HUES48 (cell line): ENCODE data around the gene ATG7.
"Not testable (repeated sequence)": the region's sequence is repeated elsewhere in the genome, so short reads cannot be mapped to it uniquely, and the experiment has no call there.

Source experiments
- H3K27ac ChIP-seq: one replicate; pipeline ENCODE4 v1.7.0; 2013; ENCODE audit warnings: low read depth, low read length, inconsistent platforms
- H3K27me3 ChIP-seq: 2 replicates; pipeline ENCODE4 v1.6.1; 2013; ENCODE audit warnings: mild to moderate bottlenecking, low read length; ENCODE audit not compliant: control insufficient read depth, insufficient read depth
- H3K36me3 ChIP-seq: 2 replicates; pipeline ENCODE4 v1.6.1; 2013; ENCODE audit warnings: low read length; ENCODE audit not compliant: control insufficient read depth, insufficient read depth
- H3K4me1 ChIP-seq: 2 replicates; pipeline ENCODE4 v1.6.1; 2013; ENCODE audit warnings: mild to moderate bottlenecking, low read length; ENCODE audit not compliant: control insufficient read depth, insufficient read depth
- H3K4me3 ChIP-seq: 2 replicates; pipeline ENCODE4 v1.5.1; 2013; ENCODE audit warnings: mild to moderate bottlenecking, low read depth, low read length
- H3K9ac ChIP-seq: 2 replicates; pipeline ENCODE4 v1.6.1; 2013; ENCODE audit warnings: mild to moderate bottlenecking, low read depth, low read length, moderate library complexity
- H3K9me3 ChIP-seq: 2 replicates; pipeline ENCODE4 v1.6.1; 2013; ENCODE audit warnings: low read length; ENCODE audit not compliant: control insufficient read depth, insufficient read depth

ATG7 gene

GRCh38 chr3:11328196-11328945 is 56.2 kb downstream of the ATG7 start:
- H3K27me3 ChIP-seq: no peaks in the 10 kb centered on the region
- H3K4me3 ChIP-seq: no peak overlapping the region
- peaks cover 10% of the 10 kb centered on the region for H3K36me3 ChIP-seq
- H3K9ac ChIP-seq: no peak overlapping the region
- H3K4me1 ChIP-seq: no peaks in the 10 kb centered on the region
- H3K9me3 ChIP-seq: no peaks in the 10 kb centered on the region
- H3K27ac ChIP-seq: no peak overlapping the region

- no peak overlapping the region for H3K4me3 ChIP-seq
- H3K9ac ChIP-seq: no peak overlapping the region
- H3K36me3 ChIP-seq: peaks cover 10% of the 10 kb centered on the region
- H3K27me3 ChIP-seq: no peaks in the 10 kb centered on the region
- H3K9me3 ChIP-seq: no peaks in the 10 kb centered on the region
- H3K4me1 ChIP-seq: no peaks in the 10 kb centered on the region
- no peak overlapping the region for H3K27ac ChIP-seq
These were observed 57.6 kb downstream of the ATG7 start for GRCh38 chr3:11329777-11330176.

DNA sequence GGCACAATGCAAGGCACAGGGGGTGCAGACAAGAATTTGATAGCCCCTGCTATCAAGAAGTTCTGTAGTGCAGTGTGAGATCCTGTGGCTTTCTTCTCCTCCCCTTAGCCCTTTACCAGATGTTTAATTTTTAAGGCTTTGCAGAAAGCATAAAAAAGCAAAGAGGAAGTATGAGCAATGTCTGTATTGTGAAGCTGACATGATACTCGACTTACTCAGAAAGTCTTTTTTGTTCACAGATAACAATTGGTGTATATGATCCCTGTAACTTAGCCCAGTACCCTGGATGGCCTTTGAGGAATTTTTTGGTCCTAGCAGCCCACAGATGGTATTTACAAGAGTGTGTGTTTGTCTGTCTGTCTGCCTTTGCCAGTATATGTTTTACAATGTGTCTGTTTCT is 58.9 kb downstream of the ATG7 start:
- Histone ChIP-seq H3K27me3 (no peaks in the 10 kb centered on the region), H3K4me1 (no peaks in the 10 kb centered on the region), H3K36me3 (peaks cover 6% of the 10 kb centered on the region; the same call in 1 of the 2 replicates), H3K9me3 (no peaks in the 10 kb centered on the region), H3K9ac (no peak overlapping the region), H3K4me3 (no peak overlapping the region), H3K27ac (no peak overlapping the region)

GRCh38 chr3:11335056-11335608 is 62.9 kb downstream of the ATG7 start:
- no peak overlapping the region for H3K9ac ChIP-seq
- no peak overlapping the region for H3K4me3 ChIP-seq

GRCh38 chr3:11339541-11339940 is 67.3 kb downstream of the ATG7 start:
- Histone ChIP-seq H3K27ac (no peak overlapping the region), H3K4me3 (no peak overlapping the region), H3K9me3 (no peaks in the 10 kb centered on the region), H3K27me3 (no peaks in the 10 kb centered on the region), H3K36me3 (no peaks in the 10 kb centered on the region), H3K4me1 (no peaks in the 10 kb centered on the region), H3K9ac (no peak overlapping the region)

More at GRCh38 chr3:11335056-11335608, 62.9 kb downstream of the ATG7 start:
- Histone ChIP-seq H3K27me3 (no peaks in the 10 kb centered on the region), H3K27ac (no peak overlapping the region), H3K9me3 (no peaks in the 10 kb centered on the region), H3K4me1 (no peaks in the 10 kb centered on the region), H3K36me3 (peaks cover 4% of the 10 kb centered on the region; the same call in 1 of the 2 replicates)

GRCh38 chr3:11346416-11346815 is 74.2 kb downstream of the ATG7 start:
- Histone ChIP-seq H3K4me1 (no peaks in the 10 kb centered on the region), H3K27ac (no peak overlapping the region), H3K9me3 (no peaks in the 10 kb centered on the region), H3K36me3 (0 out of 2 replicates have a peak, but pooled peaks cover 6% of the 10 kb centered on the region), H3K9ac (no peak overlapping the region), H3K27me3 (no peaks in the 10 kb centered on the region), H3K4me3 (no peak overlapping the region)

DNA sequence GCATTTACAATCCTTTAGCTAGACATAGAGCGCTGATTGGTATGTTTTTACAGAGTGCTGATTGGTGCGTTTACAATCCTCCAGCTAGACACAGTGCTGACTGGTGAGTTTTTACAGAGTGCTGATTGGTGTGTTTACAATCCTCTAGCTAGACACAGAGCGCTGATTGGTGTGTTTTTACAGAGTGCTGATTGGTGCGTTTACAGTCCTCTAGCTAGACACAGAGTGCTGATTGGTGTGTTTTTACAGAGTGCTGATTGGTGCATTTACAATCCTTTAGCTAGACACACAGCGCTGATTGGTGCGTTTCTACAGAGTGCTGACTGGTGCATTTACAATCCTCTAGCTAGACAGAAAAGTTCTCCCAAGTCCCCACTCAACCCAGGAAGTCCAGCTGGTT is 76.7 kb downstream of the ATG7 start:
- not testable (repeated sequence) for H3K4me1 ChIP-seq, H3K36me3 ChIP-seq, H3K27ac ChIP-seq, H3K27me3 ChIP-seq, H3K9me3 ChIP-seq, H3K9ac ChIP-seq, H3K4me3 ChIP-seq

DNA sequence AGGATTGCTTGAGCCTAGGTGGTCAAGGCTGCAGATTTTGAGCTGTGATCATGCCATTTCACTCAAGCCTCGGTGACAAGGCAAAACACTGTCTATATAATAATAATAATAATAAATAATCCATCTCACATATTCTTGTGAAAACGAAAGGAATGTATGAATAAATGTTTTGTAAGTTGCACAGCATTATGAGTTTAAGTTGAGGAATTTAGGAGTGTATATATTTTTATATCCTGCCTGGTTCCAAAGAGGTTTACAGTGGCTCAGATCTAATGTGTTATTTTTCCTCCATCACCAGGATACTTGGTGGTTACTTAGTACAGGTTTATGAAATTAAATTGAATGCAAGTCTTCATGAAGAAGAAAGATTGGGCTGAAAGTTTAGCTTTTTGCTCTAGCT is 77.2 kb downstream of the ATG7 start:
- H3K4me1 ChIP-seq: no peaks in the 10 kb centered on the region
- no peak overlapping the region for H3K27ac ChIP-seq
- no peaks in the 10 kb centered on the region for H3K27me3 ChIP-seq
- H3K36me3 ChIP-seq: 0 out of 2 replicates have a peak, but pooled peaks cover 6% of the 10 kb centered on the region
- H3K4me3 ChIP-seq: no peak overlapping the region
- no peaks in the 10 kb centered on the region for H3K9me3 ChIP-seq
- H3K9ac ChIP-seq: no peak overlapping the region

- Histone ChIP-seq H3K27ac (no peak overlapping the region), H3K4me3 (no peak overlapping the region), H3K9ac (no peak overlapping the region), H3K27me3 (no peaks in the 10 kb centered on the region), H3K36me3 (0 out of 2 replicates have a peak, but pooled peaks cover 6% of the 10 kb centered on the region), H3K4me1 (no peaks in the 10 kb centered on the region), H3K9me3 (no peaks in the 10 kb centered on the region)
These were observed 78.2 kb downstream of the ATG7 start for GRCh38 chr3:11350374-11350773.

- H3K9ac ChIP-seq: no peak overlapping the region
- no peak overlapping the region for H3K27ac ChIP-seq
- H3K36me3 ChIP-seq: 0 out of 2 replicates have a peak, but pooled peaks cover 4% of the 10 kb centered on the region
- H3K4me3 ChIP-seq: no peak overlapping the region
- H3K27me3 ChIP-seq: no peaks in the 10 kb centered on the region
- no peaks in the 10 kb centered on the region for H3K9me3 ChIP-seq
- no peaks in the 10 kb centered on the region for H3K4me1 ChIP-seq
These were observed 79.3 kb downstream of the ATG7 start for GRCh38 chr3:11351451-11351850.

DNA sequence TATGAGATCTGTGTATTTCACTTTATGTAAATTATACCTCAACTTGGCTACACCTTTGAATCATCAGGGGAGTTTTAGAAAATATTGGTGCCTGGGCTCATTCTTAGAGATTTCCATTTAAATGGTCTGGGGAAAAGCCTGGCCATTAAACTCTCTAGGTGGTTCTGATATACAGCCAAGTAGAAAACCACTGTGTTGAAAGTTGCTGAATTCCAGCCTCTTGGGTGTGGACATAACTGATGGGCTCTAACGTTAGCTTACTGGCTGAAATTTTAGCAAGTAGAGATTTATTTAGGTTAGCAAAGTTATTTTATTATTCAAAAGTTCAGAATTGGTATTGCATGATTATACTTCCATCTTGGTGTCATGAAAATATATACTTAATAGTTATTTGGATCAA is 84.1 kb downstream of the ATG7 start:
- no peaks in the 10 kb centered on the region for H3K27me3 ChIP-seq
- no peaks in the 10 kb centered on the region for H3K4me1 ChIP-seq
- no peak overlapping the region for H3K4me3 ChIP-seq
- H3K36me3 ChIP-seq: no peaks in the 10 kb centered on the region
- H3K9me3 ChIP-seq: no peaks in the 10 kb centered on the region
- H3K9ac ChIP-seq: no peak overlapping the region
- H3K27ac ChIP-seq: no peak overlapping the region
